K562 (cell line): ENCODE measurements around the gene CEP95. TPM values are rescaled to one million over a fixed set of nuclear protein-coding genes. Genes with fewer than 3 reads are reported as not detected.

Experiments
- BCLAF1 ChIP-seq, 2 experiments: fragments of 450-650 bp in 1 of 2; IDR thresholded peaks; 2 replicates each; pipeline ENCODE4 v1.6.1; 2011 to 2017; ENCODE audit warnings: low read depth in 2 of 2, antibody characterized with exemption in 1 of 2, borderline replicate concordance in 1 of 2, low read length in 1 of 2, mild to moderate bottlenecking in 1 of 2, mixed read lengths in 1 of 2; ENCODE audit not compliant: control insufficient read depth in 1 of 2
- CTBP1 ChIP-seq: fragments of 450-650 bp; IDR thresholded peaks from 2 replicates; pipeline ENCODE4 v1.6.1; 2016; ENCODE audit warnings: borderline replicate concordance
- FOXK2 ChIP-seq, 2 experiments: fragments of 450-650 bp; IDR thresholded peaks in 1 of 2; conservative IDR thresholded peaks in 1 of 2; 2 replicates each; pipeline ENCODE4 v1.6.1; 2016; ENCODE audit warnings: low read depth in 2 of 2, mild to moderate bottlenecking in 1 of 2
- MEF2D ChIP-seq: conservative IDR thresholded peaks from 2 replicates; pipeline ENCODE4 v1.6.1; 2016; ENCODE audit warnings: low read depth, missing genetic modification characterization, missing compliant biosample characterization
- MITF ChIP-seq: IDR thresholded peaks from 2 replicates; pipeline ENCODE4 v1.6.1; 2014; ENCODE audit warnings: antibody characterized with exemption
- MNT ChIP-seq, 2 experiments: fragments of 450-650 bp; conservative IDR thresholded peaks; 2 replicates each; pipeline ENCODE4 v1.6.1; 2017; ENCODE audit warnings: mild to moderate bottlenecking in 2 of 2, moderate library complexity in 2 of 2
- PHB2 ChIP-seq: fragments of 450-650 bp; IDR thresholded peaks from 2 replicates; pipeline ENCODE4 v1.6.1; 2017; ENCODE audit warnings: low read depth
- SMC3 ChIP-seq: conservative IDR thresholded peaks from 2 replicates; pipeline ENCODE4 v1.6.1; 2011; ENCODE audit warnings: low read depth, low read length, improper control_type of control experiment; ENCODE audit not compliant: insufficient read depth
- SREBF1 ChIP-seq: fragments of 150-350 bp; IDR thresholded peaks from 2 replicates; pipeline ENCODE4 v1.6.1; 2014; ENCODE audit warnings: antibody characterized with exemption, low read depth, low read length, borderline replicate concordance
- TAL1 ChIP-seq: fragments of 450-650 bp; IDR thresholded peaks from 2 replicates; pipeline ENCODE4 v1.6.1; 2016; ENCODE audit warnings: mild to moderate bottlenecking
- TFAP4 ChIP-seq: sonication (generic); formaldehyde crosslinking; IDR thresholded peaks from 2 replicates; pipeline ENCODE4 v1.8.0; 2022; ENCODE audit warnings: missing genetic modification reagents, mild to moderate bottlenecking, moderate library complexity, borderline replicate concordance
- TRIM25 ChIP-seq: fragments of 450-650 bp; IDR thresholded peaks from 2 replicates; pipeline ENCODE4 v1.7.0; 2016; ENCODE audit warnings: borderline replicate concordance
- ZC3H8 ChIP-seq: fragments of 450-650 bp; IDR thresholded peaks from 2 replicates; pipeline ENCODE4 v1.6.1; 2017
- ZEB2 ChIP-seq: fragments of 450-650 bp; IDR thresholded peaks from 2 replicates; pipeline ENCODE4 v1.6.1; 2016
- ZNF165 ChIP-seq: fragments of 250-450 bp; sonication (Bioruptor Pico); IDR thresholded peaks from 2 replicates; pipeline ENCODE4 v1.4.0; 2020; ENCODE audit warnings: borderline replicate concordance
- ZNF449 ChIP-seq: fragments of 250-450 bp; sonication (Bioruptor Pico); IDR thresholded peaks from 2 replicates; pipeline ENCODE4 v1.8.0; 2022; ENCODE audit warnings: moderate library complexity, mild to moderate bottlenecking, inconsistent platforms
- ZNF75A ChIP-seq: fragments of 450-650 bp; formaldehyde crosslinking; IDR thresholded peaks from 2 replicates; pipeline ENCODE4 v1.4.0; 2020; ENCODE audit warnings: mild to moderate bottlenecking
- polyA plus RNA-seq, 8 experiments: library from polyadenylated mRNA; depleted of rRNA in 4 of 8; stranded (reverse) in 5 of 8; unstranded in 3 of 8; fragments of >200 nt; fragmentation: Nextera tagmentation in 2 of 8; fragmentation: Illumina TruSeq in 1 of 8; extraction: Ambion mirVana in 2 of 8; extraction: Trizol in 1 of 8; gene quantifications; 2 replicates each; pipeline versions ENCODE4 v1.2.1 to v1.2.3, GENCODE V29; 2011 to 2014; ENCODE audit warnings: inconsistent platforms in 1 of 8, missing spikeins in 1 of 8
- total RNA-seq, 7 experiments: library from RNA; depleted of rRNA in 6 of 7; stranded (reverse); fragments of >200 nt in 6 of 7; fragmentation: Illumina TruSeq in 2 of 7; extraction: Trizol in 2 of 7; gene quantifications; 2 replicates each; pipeline versions ENCODE4 v1.2.1 to v1.2.3, GENCODE V29; 2011 to 2021; ENCODE audit warnings: low replicate concordance in 1 of 7

CEP95 gene
- total and polyA plus RNA-seq, 9 of the 15 experiments (the other 6 are each of a cell fraction or from before 2014, with no cell fraction given): 26.7 to 80.7 (median 56.9) TPM

- no peak for TF ChIP-seq TRIM25
- no peak for TF ChIP-seq MITF
- TF ChIP-seq MNT (conservative IDR thresholded peaks at IDR 0.05): peak in 1 of 2 experiments; percentile 82; a peak in 2 of 4 replicates
- peak; percentile 75; the same call in 1 of the 2 replicates for TF ChIP-seq PHB2
- TF ChIP-seq BCLAF1 (IDR thresholded peaks at IDR 0.05; ENCODE audit: borderline replicate concordance in 1 of 2, control insufficient read depth in 1 of 2, low read depth in 2 of 2, low read length in 1 of 2): no peak
- TF ChIP-seq CTBP1: no peak
- no peak for TF ChIP-seq SREBF1
- TF ChIP-seq TAL1: peak; percentile 94
- no peak for TF ChIP-seq ZNF165 (CRISPR knock-in tag)
- TF ChIP-seq ZEB2: 0 out of 2 replicates have a peak, but pooled peaks have one; percentile 28
- no peak for TF ChIP-seq TFAP4 (CRISPR knock-in tag)
- no peak for TF ChIP-seq ZNF75A (CRISPR knock-in tag)
- no peak for TF ChIP-seq SMC3
- TF ChIP-seq FOXK2 (conservative IDR thresholded peaks at IDR 0.05 in 1 of 2, IDR thresholded peaks at IDR 0.05 in 1 of 2; ENCODE audit: low read depth in 2 of 2): no peak
- TF ChIP-seq ZC3H8: no peak
- no peak for TF ChIP-seq ZNF449 (CRISPR knock-in tag)
- TF ChIP-seq MEF2D: no peak
Measured at GRCh38 chr17:64533784-64534183, 27.0 kb downstream of the CEP95 start (continued).
